Esophagus muscularis mucosa (tissue), 4 donors: ENCODE results near the gene CD28.

Experiments used
- CTCF ChIP-seq, 3 experiments: fragments of 200-600 bp in 2 of 3; fragments of 450-650 bp in 1 of 3; sonication (generic) in 2 of 3; IDR thresholded peaks; one replicate each; pipeline ENCODE4 v1.5.1; 2017 to 2019; ENCODE audit warnings: antibody characterized with exemption in 3 of 3, mild to moderate bottlenecking in 2 of 3, moderate library complexity in 1 of 3
- EP300 ChIP-seq: sonication (generic); formaldehyde crosslinking; IDR thresholded peaks from one replicate; pipeline ENCODE4 v1.6.1; 2017; ENCODE audit warnings: antibody characterized with exemption
- POLR2A ChIP-seq: fragments of 450-650 bp; IDR thresholded peaks from one replicate; pipeline ENCODE4 v1.6.1; 2017; ENCODE audit warnings: antibody characterized with exemption, moderate library complexity, mild to moderate bottlenecking, low read depth
- POLR2AphosphoS5 ChIP-seq, 2 donors: sonication (generic); formaldehyde crosslinking; IDR thresholded peaks; one replicate each; pipeline ENCODE4 v1.6.1; 2017; ENCODE audit warnings: antibody characterized with exemption in 2 of 2

GRCh38 chr2:203683932-203684556 lies 22.4 kb upstream of the CD28 start:
- no peak for TF ChIP-seq POLR2AphosphoS5 (IDR thresholded peaks at IDR 0.05)
- TF ChIP-seq CTCF (IDR thresholded peaks at IDR 0.05): no peak
- TF ChIP-seq EP300: no peak
- TF ChIP-seq POLR2A: no peak
